Uterus (tissue), 4 donors: ENCODE measurements around the gene LMBR1. TPM values are rescaled to one million over a fixed set of nuclear protein-coding genes. Genes with fewer than 3 reads are reported as not detected.
"Not testable (repeated sequence)": the region's sequence is repeated elsewhere in the genome, so short reads cannot be mapped to it uniquely, and the experiment has no call there.

Source experiments
- DNase-seq, 2 donors: peaks; one replicate each; pipeline ENCODE4 v3.0.0-alpha.2; 2019 to 2020
- H3K27ac ChIP-seq, 2 donors: fragments of 200-600 bp; sonication (generic); 1 replicate in 1 of 2; 2 replicates in 1 of 2; pipeline ENCODE4 v1.5.1; 2016 to 2018
- H3K27me3 ChIP-seq, 2 donors: fragments of 200-600 bp; sonication (generic); one replicate each; pipeline ENCODE4 v1.5.1; 2018 to 2019; ENCODE audit warnings: control low read depth in 1 of 2
- H3K36me3 ChIP-seq, 2 donors: fragments of 200-600 bp; sonication (generic); one replicate each; pipeline ENCODE4 v1.5.1; 2019; ENCODE audit warnings: control low read depth in 1 of 2
- H3K4me1 ChIP-seq, 2 donors: fragments of 200-600 bp; sonication (generic); one replicate each; pipeline ENCODE4 v1.5.1; 2018 to 2019; ENCODE audit warnings: control low read depth in 1 of 2
- H3K4me3 ChIP-seq, 2 donors: fragments of 200-600 bp; sonication (generic); 1 replicate in 1 of 2; 2 replicates in 1 of 2; pipeline ENCODE4 v1.5.1; 2018 to 2019; ENCODE audit warnings: mild to moderate bottlenecking in 1 of 2
- H3K9me3 ChIP-seq, 2 donors: fragments of 200-600 bp; sonication (generic); one replicate each; pipeline ENCODE4 v1.5.1; 2019; ENCODE audit warnings: control low read depth in 1 of 2
- CTCF ChIP-seq, 4 experiments: fragments of 200-600 bp in 2 of 4; fragments of 450-650 bp in 2 of 4; sonication (generic) in 2 of 4; IDR thresholded peaks; one replicate each; pipeline ENCODE4 v1.5.1; 2016 to 2019; ENCODE audit warnings: antibody characterized with exemption in 4 of 4, mild to moderate bottlenecking in 2 of 4, moderate library complexity in 1 of 4
- POLR2A ChIP-seq, 2 donors: fragments of 450-650 bp; IDR thresholded peaks; one replicate each; pipeline ENCODE4 v1.6.1; 2016; ENCODE audit warnings: antibody characterized with exemption in 2 of 2, mild to moderate bottlenecking in 1 of 2, moderate library complexity in 1 of 2
- intact Hi-C: fragments of 100-400 bp; cut with DNase I; formaldehyde crosslinking; loops from one replicate; pipeline ENCODE4 v1.15.1; 2023; ENCODE audit warnings: low total_unique reads
- total RNA-seq, 4 donors: library from RNA; depleted of rRNA in 3 of 4; stranded (reverse); fragments of >200 nt in 3 of 4; gene quantifications; one replicate each; pipeline versions ENCODE4 v1.1.0 to v1.2.4, GENCODE V29; 2014 to 2023
- donor health status: DM: yes; HTN: yes; CAD: no.

LMBR1 gene
- total RNA-seq, 4 donors from 2014 or later, result 54.4 to 1,378 (median 140) TPM

- intact Hi-C loops, result no loop called here
Measured at GRCh38 chr7:156861212-156861611, 31.8 kb downstream of the LMBR1 start.

GRCh38 chr7:156860099-156860498 lies 32.9 kb downstream of the LMBR1 start:
- H3K27me3 ChIP-seq, intact Hi-C loops, DNase-seq, H3K9me3 ChIP-seq, H3K4me3 ChIP-seq, H3K27ac ChIP-seq, H3K36me3 ChIP-seq, H3K4me1 ChIP-seq: not testable (repeated sequence)

More at GRCh38 chr7:156861212-156861611, 31.8 kb downstream of the LMBR1 start:
- Histone ChIP-seq H3K4me1 (no peaks in the 10 kb centered on the region), H3K27ac (no peak overlapping the region), H3K36me3 (no peaks in the 10 kb centered on the region), H3K27me3 (no peaks in the 10 kb centered on the region), H3K9me3 (no peaks in the 10 kb centered on the region), H3K4me3 (no peak overlapping the region)
- DNase-seq, result no peak
- TF ChIP-seq CTCF (IDR thresholded peaks at IDR 0.05) (no peak), POLR2A (IDR thresholded peaks at IDR 0.05) (no peak)

- intact Hi-C loops, result no loop called here
- H3K4me3 ChIP-seq, result no peak overlapping the region
- no peaks in the 10 kb centered on the region for H3K27me3 ChIP-seq
- no peak for TF ChIP-seq POLR2A (IDR thresholded peaks at IDR 0.05)
- TF ChIP-seq CTCF (IDR thresholded peaks at IDR 0.05), result no peak
- H3K36me3 ChIP-seq, result no peaks in the 10 kb centered on the region
- no peaks in the 10 kb centered on the region for H3K4me1 ChIP-seq
- H3K9me3 ChIP-seq, result no peaks in the 10 kb centered on the region
- DNase-seq, result no peak
- H3K27ac ChIP-seq, result no peak overlapping the region
Measured at GRCh38 chr7:156858523-156858922, 34.5 kb downstream of the LMBR1 start.

- H3K36me3 ChIP-seq, result no peaks in the 10 kb centered on the region
- H3K27ac ChIP-seq, result no peak overlapping the region
- no peaks in the 10 kb centered on the region for H3K27me3 ChIP-seq
- no peak for DNase-seq
- no peak overlapping the region for H3K4me3 ChIP-seq
- intact Hi-C loops, result no loop called here
- no peaks in the 10 kb centered on the region for H3K9me3 ChIP-seq
- H3K4me1 ChIP-seq, result no peaks in the 10 kb centered on the region
- TF ChIP-seq CTCF (IDR thresholded peaks at IDR 0.05), result no peak
- TF ChIP-seq POLR2A (IDR thresholded peaks at IDR 0.05), result no peak
Measured at GRCh38 chr7:156857757-156858156, 35.2 kb downstream of the LMBR1 start.

- H3K27me3 ChIP-seq, result no peaks in the 10 kb centered on the region
- intact Hi-C loops, result no loop called here
- H3K4me3 ChIP-seq, result no peak overlapping the region
- no peak overlapping the region for H3K27ac ChIP-seq
- no peak for DNase-seq
- TF ChIP-seq CTCF (IDR thresholded peaks at IDR 0.05) (no peak), POLR2A (IDR thresholded peaks at IDR 0.05) (no peak)
- H3K9me3 ChIP-seq, result no peaks in the 10 kb centered on the region
- H3K36me3 ChIP-seq, result no peaks in the 10 kb centered on the region
- H3K4me1 ChIP-seq, result no peaks in the 10 kb centered on the region
Measured at GRCh38 chr7:156854654-156855053, 38.3 kb downstream of the LMBR1 start.

- Histone ChIP-seq H3K36me3 (no peaks in the 10 kb centered on the region), H3K27ac (no peak overlapping the region), H3K9me3 (no peaks in the 10 kb centered on the region), H3K4me3 (no peak overlapping the region), H3K27me3 (no peaks in the 10 kb centered on the region), H3K4me1 (no peaks in the 10 kb centered on the region)
- no peak for DNase-seq
- TF ChIP-seq CTCF (IDR thresholded peaks at IDR 0.05), result no peak
- TF ChIP-seq POLR2A (IDR thresholded peaks at IDR 0.05), result no peak
- intact Hi-C loops, result no loop called here
Measured at GRCh38 chr7:156848979-156849378, 44.0 kb downstream of the LMBR1 start.
